Activated naive CD4-positive, alpha-beta T cell treated with anti-CD3 and anti-CD28 coated beads, Interleukin-2, amount 50 U/mL, for 72 hours (primary cell): ENCODE data around the gene CEP295NL. TPM values are rescaled to one million over a fixed set of nuclear protein-coding genes. Genes with fewer than 3 reads are reported as not detected.

Experiments used
- ATAC-seq, 2 donors: fragments of 150-1000 bp; cut with Tn5 transposase; 2 replicates each; pipeline ENCODE4 v1.10.0; 2021; ENCODE audit warnings: mild to moderate bottlenecking in 2 of 2, moderate library complexity in 2 of 2
- DNase-seq, 2 donors: peaks; one replicate each; pipeline ENCODE4 v3.0.0; 2021 to 2022; ENCODE audit warnings: low spot score in 2 of 2
- H3K27ac Mint-ChIP-seq, 2 donors: one replicate each; pipeline ENCODE4 v1.8.0; 2022; ENCODE audit warnings: mild to moderate bottlenecking in 2 of 2, mixed read lengths in 2 of 2
- H3K36me3 Mint-ChIP-seq, 2 donors: one replicate each; pipeline ENCODE4 v1.8.0; 2022; ENCODE audit warnings: mixed read lengths in 2 of 2
- H3K9me3 Mint-ChIP-seq, 2 donors: one replicate each; pipeline ENCODE4 v1.8.0; 2022; ENCODE audit warnings: mixed read lengths in 2 of 2
- total RNA-seq, 2 donors: library from RNA; stranded (reverse); gene quantifications; one replicate each; pipeline ENCODE4 v1.2.3, GENCODE V29; 2022

CEP295NL gene
- total RNA-seq, 2 donors from 2014 or later: 0.61 TPM; not detected in 1

GRCh38 chr17:78865682-78866390 is 37.2 kb downstream of the CEP295NL start:
- ATAC-seq (peak; percentile 69 to 82), DNase-seq (peak; percentile 69 to 79)
- H3K36me3 Mint-ChIP-seq: no peaks in the 10 kb centered on the region
- H3K9me3 Mint-ChIP-seq: no peaks in the 10 kb centered on the region
- H3K27ac Mint-ChIP-seq: no peak overlapping the region

- Mint-ChIP-seq H3K36me3 (no peaks in the 10 kb centered on the region), H3K9me3 (no peaks in the 10 kb centered on the region), H3K27ac (no peak overlapping the region)
- DNase-seq (no peak), ATAC-seq (no peak)
These were observed 38.9 kb downstream of the CEP295NL start for GRCh38 chr17:78864117-78864516.

GRCh38 chr17:78862073-78863023 is 40.7 kb downstream of the CEP295NL start:
- no peaks in the 10 kb centered on the region for H3K36me3 Mint-ChIP-seq
- no peak for DNase-seq
- ATAC-seq: no peak

GRCh38 chr17:78861229-78861628 is 41.8 kb downstream of the CEP295NL start:
- Mint-ChIP-seq H3K9me3 (no peaks in the 10 kb centered on the region), H3K36me3 (no peaks in the 10 kb centered on the region), H3K27ac (no peak overlapping the region)
- ATAC-seq (no peak), DNase-seq (no peak)

More at GRCh38 chr17:78862073-78863023, 40.7 kb downstream of the CEP295NL start:
- Mint-ChIP-seq H3K9me3 (no peaks in the 10 kb centered on the region), H3K27ac (no peak overlapping the region)

- Mint-ChIP-seq H3K36me3 (no peaks in the 10 kb centered on the region), H3K27ac (no peak overlapping the region), H3K9me3 (no peaks in the 10 kb centered on the region)
- DNase-seq (no peak), ATAC-seq (no peak)
These were observed 44.0 kb downstream of the CEP295NL start for GRCh38 chr17:78859051-78859450.

GRCh38 chr17:78857266-78857665 is 45.7 kb downstream of the CEP295NL start:
- H3K9me3 Mint-ChIP-seq: no peaks in the 10 kb centered on the region
- DNase-seq (no peak), ATAC-seq (no peak)
- no peak overlapping the region for H3K27ac Mint-ChIP-seq
- no peaks in the 10 kb centered on the region for H3K36me3 Mint-ChIP-seq

- H3K36me3 Mint-ChIP-seq: no peaks in the 10 kb centered on the region
- no peak for ATAC-seq
- DNase-seq: no peak
- H3K27ac Mint-ChIP-seq: no peak overlapping the region
- H3K9me3 Mint-ChIP-seq: no peaks in the 10 kb centered on the region
These were observed 47.3 kb downstream of the CEP295NL start for GRCh38 chr17:78855561-78856165.

GRCh38 chr17:78854508-78854907 is 48.5 kb downstream of the CEP295NL start:
- ATAC-seq: no peak
- no peaks in the 10 kb centered on the region for H3K36me3 Mint-ChIP-seq
- no peak overlapping the region for H3K27ac Mint-ChIP-seq

GRCh38 chr17:78853926-78854394 is 49.0 kb downstream of the CEP295NL start:
- ATAC-seq (no peak), DNase-seq (no peak)
- Mint-ChIP-seq H3K9me3 (no peaks in the 10 kb centered on the region), H3K27ac (no peak overlapping the region), H3K36me3 (no peaks in the 10 kb centered on the region)

More at GRCh38 chr17:78854508-78854907, 48.5 kb downstream of the CEP295NL start:
- no peaks in the 10 kb centered on the region for H3K9me3 Mint-ChIP-seq
- DNase-seq: no peak

GRCh38 chr17:78852709-78853121 is 50.3 kb downstream of the CEP295NL start:
- no peak for DNase-seq
- Mint-ChIP-seq H3K36me3 (no peaks in the 10 kb centered on the region), H3K9me3 (no peaks in the 10 kb centered on the region), H3K27ac (no peak overlapping the region)
- ATAC-seq: no peak

- H3K36me3 Mint-ChIP-seq: no peaks in the 10 kb centered on the region
- ATAC-seq (no peak), DNase-seq (no peak)
- no peaks in the 10 kb centered on the region for H3K9me3 Mint-ChIP-seq
- H3K27ac Mint-ChIP-seq: peak overlapping the region in 1 of 2 donors; percentile 68
These were observed 54.0 kb downstream of the CEP295NL start for GRCh38 chr17:78849026-78849425.

- no peak overlapping the region for H3K27ac Mint-ChIP-seq
These were observed 55.9 kb downstream of the CEP295NL start for GRCh38 chr17:78847052-78847451.

GRCh38 chr17:78844301-78845005 is 58.5 kb downstream of the CEP295NL start:
- DNase-seq (no peak), ATAC-seq (no peak)
- peak overlapping the region in 1 of 2 donors; percentile 68 for H3K27ac Mint-ChIP-seq
- peaks cover 5% of the 10 kb centered on the region in 2 donors for H3K36me3 Mint-ChIP-seq
- H3K9me3 Mint-ChIP-seq: no peaks in the 10 kb centered on the region

More at GRCh38 chr17:78847052-78847451, 55.9 kb downstream of the CEP295NL start:
- DNase-seq: no peak
- Mint-ChIP-seq H3K9me3 (no peaks in the 10 kb centered on the region), H3K36me3 (no peaks in the 10 kb centered on the region)
- no peak for ATAC-seq

- ATAC-seq (no peak), DNase-seq (peak in 1 of 2 donors; percentile 57)
- H3K27ac Mint-ChIP-seq: no peak overlapping the region
- peaks cover 15 to 16% of the 10 kb centered on the region in 2 donors for H3K36me3 Mint-ChIP-seq
- no peaks in the 10 kb centered on the region for H3K9me3 Mint-ChIP-seq
These were observed 60.0 kb downstream of the CEP295NL start for GRCh38 chr17:78842881-78843565.

- Mint-ChIP-seq H3K27ac (peak within 1 kb of the TSS; percentile 88 to 97), H3K9me3 (no peaks in the 10 kb centered on the region), H3K36me3 (peaks cover 24 to 29% of the 10 kb centered on the region in 2 donors)
- DNase-seq (peak; percentile 98 to 100), ATAC-seq (peak; percentile 91 to 94)
These were observed 62.0 kb downstream of the CEP295NL start, which contains the start of gene USP36 for GRCh38 chr17:78840780-78841611. USP36 (minus strand) TSS chr17:78840814; CDS start chr17:78836363, 4,451 bp downstream.
